WTC11 (cell line): ENCODE measurements around the gene PGP. TPM values are rescaled to one million over a fixed set of nuclear protein-coding genes. Genes with fewer than 3 reads are reported as not detected.

ENCODE experiments used
- ATAC-seq: fragments of 200-7000 bp; cut with Tn5 transposase; 2 replicates; pipeline ENCODE4 v1.10.0; 2021; ENCODE audit warnings: mild to moderate bottlenecking, moderate library complexity
- CTCF ChIA-PET: fragments of 300-600 bp; sonication (Branson Sonifier 250); formaldehyde crosslinking; loops from one replicate; lab custom pipeline; 2021; ENCODE audit warnings: antibody characterized with exemption; lab: Charles Lee
- POLR2A ChIA-PET: fragments of 350-600 bp; sonication (Branson Sonifier 250); formaldehyde crosslinking; loops from one replicate; lab custom pipeline; 2021; ENCODE audit warnings: antibody characterized with exemption; lab: Charles Lee
- DNase-seq: peaks from one replicate; pipeline ENCODE4 v3.0.0; 2021; ENCODE audit warnings: low spot score
- H3K27ac Mint-ChIP-seq: 2 replicates; pipeline ENCODE4 v1.8.0; 2021; ENCODE audit warnings: mixed read lengths
- H3K27me3 Mint-ChIP-seq: 2 replicates; pipeline ENCODE4 v1.8.0; 2021; ENCODE audit warnings: low read depth, mild to moderate bottlenecking, moderate library complexity, mixed read lengths
- H3K36me3 Mint-ChIP-seq: 2 replicates; pipeline ENCODE4 v1.8.0; 2021; ENCODE audit warnings: mixed read lengths
- H3K4me1 Mint-ChIP-seq: 2 replicates; pipeline ENCODE4 v1.8.0; 2022; ENCODE audit warnings: mixed read lengths
- H3K4me3 Mint-ChIP-seq: 2 replicates; pipeline ENCODE4 v1.8.0; 2021; ENCODE audit warnings: mild to moderate bottlenecking, moderate library complexity, mixed read lengths
- H3K9me3 Mint-ChIP-seq: 2 replicates; pipeline ENCODE4 v1.8.0; 2021; ENCODE audit warnings: mixed read lengths
- CBFB ChIP-seq: sonication (generic); formaldehyde crosslinking; IDR thresholded peaks from 2 replicates; pipeline ENCODE4 v1.8.1; 2022; ENCODE audit warnings: mild to moderate bottlenecking, low read depth, missing genetic modification reagents
- FOXJ3 ChIP-seq: sonication (generic); formaldehyde crosslinking; IDR thresholded peaks from 2 replicates; pipeline ENCODE4 v1.9.0; 2021; ENCODE audit warnings: missing genetic modification reagents, mild to moderate bottlenecking, borderline replicate concordance
- GABPB1 ChIP-seq: sonication (generic); formaldehyde crosslinking; IDR thresholded peaks from 2 replicates; pipeline ENCODE4 v1.8.1; 2023; ENCODE audit warnings: mild to moderate bottlenecking, missing genetic modification reagents
- GRHL2 ChIP-seq: fragments of 250-450 bp; sonication (Bioruptor Pico); IDR thresholded peaks from 2 replicates; pipeline ENCODE4 v1.8.0; 2022; ENCODE audit warnings: mild to moderate bottlenecking, moderate library complexity; ENCODE audit not compliant: insufficient replicate concordance, severe bottlenecking
- IRF2 ChIP-seq: sonication (generic); formaldehyde crosslinking; IDR thresholded peaks from 2 replicates; pipeline ENCODE4 v1.8.0; 2022; ENCODE audit warnings: low read depth, missing genetic modification reagents, borderline replicate concordance
- JAZF1 ChIP-seq: fragments of 250-450 bp; sonication (Bioruptor Pico); IDR thresholded peaks from 2 replicates; pipeline ENCODE4 v1.9.0; 2021; ENCODE audit warnings: moderate library complexity, mild to moderate bottlenecking, inconsistent platforms
- KAT7 ChIP-seq: sonication (generic); formaldehyde crosslinking; IDR thresholded peaks from 2 replicates; pipeline ENCODE4 v1.8.1; 2023; ENCODE audit warnings: missing genetic modification reagents, mild to moderate bottlenecking, borderline replicate concordance
- NR2C2 ChIP-seq: sonication (generic); formaldehyde crosslinking; IDR thresholded peaks from 2 replicates; pipeline ENCODE4 v1.8.0; 2022; ENCODE audit warnings: mild to moderate bottlenecking, missing genetic modification reagents
- PRRX2 ChIP-seq: fragments of 250-450 bp; sonication (Bioruptor Pico); IDR thresholded peaks from 2 replicates; pipeline ENCODE4 v1.8.0; 2021; ENCODE audit warnings: mild to moderate bottlenecking
- RORB ChIP-seq: fragments of 250-450 bp; sonication (Bioruptor Pico); IDR thresholded peaks from 2 replicates; pipeline ENCODE4 v1.9.0; 2021; ENCODE audit warnings: mild to moderate bottlenecking
- SMAD4 ChIP-seq: sonication (generic); formaldehyde crosslinking; IDR thresholded peaks from 2 replicates; pipeline ENCODE4 v1.8.0; 2022; ENCODE audit warnings: mild to moderate bottlenecking, missing genetic modification reagents
- ZNF263 ChIP-seq: sonication (generic); formaldehyde crosslinking; IDR thresholded peaks from 2 replicates; pipeline ENCODE4 v1.8.1; 2022; ENCODE audit warnings: low read depth, mild to moderate bottlenecking, moderate library complexity, missing genetic modification reagents
- ZNF396 ChIP-seq: fragments of 250-450 bp; sonication (Bioruptor Pico); IDR thresholded peaks from 2 replicates; pipeline ENCODE4 v1.8.0; 2021; ENCODE audit warnings: mild to moderate bottlenecking, moderate library complexity, borderline replicate concordance
- total RNA-seq: library from RNA; stranded (reverse); gene quantifications from 3 replicates; pipeline ENCODE4 v1.2.3, GENCODE V29; 2021
- TF ChIP-seq, protein P1 (sequence below): sonication (generic); formaldehyde crosslinking; IDR thresholded peaks from 2 replicates; pipeline ENCODE4 v1.8.1; 2023; ENCODE audit warnings: mild to moderate bottlenecking, missing genetic modification reagents, moderate library complexity
- TF ChIP-seq, protein P2 (sequence below): sonication (generic); formaldehyde crosslinking; IDR thresholded peaks from 2 replicates; pipeline ENCODE4 v1.8.1; 2023; ENCODE audit warnings: mild to moderate bottlenecking, moderate library complexity, missing genetic modification reagents
- TF ChIP-seq, protein P3 (sequence below): sonication (generic); formaldehyde crosslinking; IDR thresholded peaks from 2 replicates; pipeline ENCODE4 v1.8.0; 2022; ENCODE audit warnings: mild to moderate bottlenecking, missing genetic modification reagents
- TF ChIP-seq, protein P4 (sequence below): fragments of 250-450 bp; sonication (Bioruptor Pico); IDR thresholded peaks from 2 replicates; pipeline ENCODE4 v1.8.0; 2021; ENCODE audit warnings: mild to moderate bottlenecking
- TF ChIP-seq, protein P5 (sequence below): sonication (generic); formaldehyde crosslinking; IDR thresholded peaks from 2 replicates; pipeline ENCODE4 v1.8.0; 2023; ENCODE audit warnings: missing genetic modification reagents
- TF ChIP-seq, protein P6 (sequence below): sonication (generic); formaldehyde crosslinking; IDR thresholded peaks from 2 replicates; pipeline ENCODE4 v1.8.0; 2022; ENCODE audit warnings: missing genetic modification reagents

The PGP gene
- total RNA-seq, 1 experiment from 2014 or later, result 39.5 TPM

DNA sequence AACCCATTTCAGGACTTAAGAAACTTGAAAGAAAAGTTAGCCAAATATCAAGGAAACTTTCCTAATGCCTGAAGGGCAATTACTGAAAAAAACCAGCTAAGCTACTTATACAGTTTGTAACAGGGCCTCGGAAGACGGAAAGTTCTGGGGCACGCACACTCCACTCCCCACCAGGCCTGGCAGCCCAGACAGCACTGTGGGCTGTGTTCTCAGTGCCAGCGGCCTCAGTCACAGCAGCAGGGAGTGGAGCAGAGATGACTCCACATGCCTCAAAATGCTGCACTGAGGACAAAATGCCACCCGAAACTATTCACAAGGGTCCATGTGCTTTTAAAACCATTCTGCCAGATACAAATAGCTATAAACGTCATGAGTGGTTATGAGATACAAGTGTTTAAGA, 43.1 kb upstream of the PGP start:
- peaks cover 93% of the 10 kb centered on the region for H3K36me3 Mint-ChIP-seq
- no peak overlapping the region for H3K4me3 Mint-ChIP-seq
- CTCF ChIA-PET, result no interaction called here
- H3K27me3 Mint-ChIP-seq, result no peaks in the 10 kb centered on the region
- DNase-seq (no peak), ATAC-seq (no peak)
- H3K9me3 Mint-ChIP-seq, result no peaks in the 10 kb centered on the region
- TF ChIP-seq, protein P1, sequence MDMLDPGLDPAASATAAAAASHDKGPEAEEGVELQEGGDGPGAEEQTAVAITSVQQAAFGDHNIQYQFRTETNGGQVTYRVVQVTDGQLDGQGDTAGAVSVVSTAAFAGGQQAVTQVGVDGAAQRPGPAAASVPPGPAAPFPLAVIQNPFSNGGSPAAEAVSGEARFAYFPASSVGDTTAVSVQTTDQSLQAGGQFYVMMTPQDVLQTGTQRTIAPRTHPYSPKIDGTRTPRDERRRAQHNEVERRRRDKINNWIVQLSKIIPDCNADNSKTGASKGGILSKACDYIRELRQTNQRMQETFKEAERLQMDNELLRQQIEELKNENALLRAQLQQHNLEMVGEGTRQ (CRISPR knock-in tag), result no peak
- TF ChIP-seq, all 79 proteins: peak for 0
- Mint-ChIP-seq H3K4me1 (peaks cover 6% of the 10 kb centered on the region; the same call in 1 of the 2 replicates), H3K27ac (no peak overlapping the region)
- POLR2A ChIA-PET, result no interaction called here

DNA sequence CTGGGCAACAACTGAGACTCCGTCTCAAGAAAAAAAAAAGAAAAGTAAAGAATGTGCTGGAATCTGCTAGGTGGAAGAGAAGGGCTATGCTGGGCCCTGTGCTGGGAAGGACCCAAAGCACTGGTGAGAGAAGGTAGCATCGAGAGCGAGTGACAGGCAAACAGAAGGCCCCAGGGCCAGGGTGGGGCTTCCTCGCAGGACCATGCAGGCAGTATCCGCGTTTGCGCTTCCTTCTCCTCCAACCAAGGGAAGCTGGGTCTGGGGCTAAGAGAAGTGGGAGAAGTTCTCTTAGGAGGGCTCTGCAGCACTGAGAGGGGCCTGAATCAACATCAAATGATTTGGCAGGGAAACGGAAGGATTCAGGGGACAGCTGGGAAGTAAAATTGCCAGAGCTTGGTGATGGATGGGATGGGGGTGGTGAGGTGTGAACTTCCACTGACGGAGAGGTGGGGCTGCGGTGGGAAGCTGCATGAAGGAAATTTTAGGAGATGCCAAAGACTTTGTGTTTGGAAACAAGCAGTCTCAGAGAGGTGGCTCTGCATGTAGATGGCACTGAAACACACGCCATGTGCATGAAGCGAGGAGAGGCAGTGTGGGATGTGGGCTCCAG, 42.0 kb upstream of the PGP start:
- Mint-ChIP-seq H3K27ac (0 out of 2 replicates have a peak overlapping the region, but pooled peaks have one; percentile 11), H3K9me3 (no peaks in the 10 kb centered on the region), H3K27me3 (no peaks in the 10 kb centered on the region), H3K4me1 (peaks cover 9% of the 10 kb centered on the region), H3K4me3 (no peak overlapping the region), H3K36me3 (peaks cover 82% of the 10 kb centered on the region)
- DNase-seq, result no peak
- ChIA-PET POLR2A (no interaction called here), CTCF (interaction anchor here (0.7 kb wide), 1 partner anchor 62 kb away, joined by 3 read pairs; no protein-coding TSS in a partner anchor)
- ATAC-seq, result no peak
- TF ChIP-seq, protein P2, sequence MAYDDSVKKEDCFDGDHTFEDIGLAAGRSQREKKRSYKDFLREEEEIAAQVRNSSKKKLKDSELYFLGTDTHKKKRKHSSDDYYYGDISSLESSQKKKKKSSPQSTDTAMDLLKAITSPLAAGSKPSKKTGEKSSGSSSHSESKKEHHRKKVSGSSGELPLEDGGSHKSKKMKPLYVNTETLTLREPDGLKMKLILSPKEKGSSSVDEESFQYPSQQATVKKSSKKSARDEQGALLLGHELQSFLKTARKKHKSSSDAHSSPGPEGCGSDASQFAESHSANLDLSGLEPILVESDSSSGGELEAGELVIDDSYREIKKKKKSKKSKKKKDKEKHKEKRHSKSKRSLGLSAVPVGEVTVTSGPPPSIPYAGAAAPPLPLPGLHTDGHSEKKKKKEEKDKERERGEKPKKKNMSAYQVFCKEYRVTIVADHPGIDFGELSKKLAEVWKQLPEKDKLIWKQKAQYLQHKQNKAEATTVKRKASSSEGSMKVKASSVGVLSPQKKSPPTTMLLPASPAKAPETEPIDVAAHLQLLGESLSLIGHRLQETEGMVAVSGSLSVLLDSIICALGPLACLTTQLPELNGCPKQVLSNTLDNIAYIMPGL, result no peak
- TF ChIP-seq CBFB (CRISPR knock-in tag), result no peak
- no peak for TF ChIP-seq RORB (CRISPR knock-in tag)
- TF ChIP-seq, protein P3, sequence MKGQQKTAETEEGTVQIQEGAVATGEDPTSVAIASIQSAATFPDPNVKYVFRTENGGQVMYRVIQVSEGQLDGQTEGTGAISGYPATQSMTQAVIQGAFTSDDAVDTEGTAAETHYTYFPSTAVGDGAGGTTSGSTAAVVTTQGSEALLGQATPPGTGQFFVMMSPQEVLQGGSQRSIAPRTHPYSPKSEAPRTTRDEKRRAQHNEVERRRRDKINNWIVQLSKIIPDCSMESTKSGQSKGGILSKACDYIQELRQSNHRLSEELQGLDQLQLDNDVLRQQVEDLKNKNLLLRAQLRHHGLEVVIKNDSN, result no peak
- TF ChIP-seq KAT7, result no peak
- TF ChIP-seq GABPB1 (CRISPR knock-in tag), result no peak

DNA sequence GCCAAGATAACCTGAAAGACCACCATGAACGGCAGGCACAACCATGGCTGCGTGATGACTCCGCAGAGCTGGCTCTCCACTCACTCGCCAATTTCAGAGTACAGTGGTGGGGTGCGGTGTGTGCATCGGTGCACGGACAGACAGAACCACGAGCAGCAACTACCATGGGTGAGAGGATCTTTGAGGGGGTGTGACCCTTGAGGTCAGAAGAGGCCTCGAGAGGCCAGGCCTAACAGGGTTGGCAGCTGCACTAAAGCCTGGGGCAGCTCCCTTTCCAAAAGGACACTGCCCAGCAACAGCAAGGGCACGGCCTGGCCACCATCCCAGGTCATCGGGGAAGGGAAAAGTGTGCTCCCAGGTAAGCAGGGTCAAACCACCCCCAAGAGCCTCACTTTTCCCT, 38.7 kb upstream of the PGP start:
- H3K4me1 Mint-ChIP-seq, result peaks cover 9% of the 10 kb centered on the region
- POLR2A ChIA-PET, result interaction anchor here (0.6 to 4.7 kb wide), 3 partner anchors 10 to 1539 kb away, joined by 3 to 28 read pairs (median 4); partner anchors contain the start of gene DNASE1L2
- H3K36me3 Mint-ChIP-seq, result peaks cover 51% of the 10 kb centered on the region
- no peaks in the 10 kb centered on the region for H3K27me3 Mint-ChIP-seq
- no peak for DNase-seq
- peak overlapping the region; percentile 81 for H3K27ac Mint-ChIP-seq
- CTCF ChIA-PET, result interaction anchor here (2.9 to 3.8 kb wide), 2 partner anchors 58 to 248 kb away, joined by 18 to 62 read pairs; partner anchors contain the start of gene CASKIN1
- no peak for ATAC-seq
- no peak overlapping the region for H3K4me3 Mint-ChIP-seq
- H3K9me3 Mint-ChIP-seq, result no peaks in the 10 kb centered on the region
- TF ChIP-seq ZNF263 (CRISPR knock-in tag) (no peak), ZNF396 (no peak), RORB (CRISPR knock-in tag) (no peak), JAZF1 (CRISPR knock-in tag) (no peak), PRRX2 (CRISPR knock-in tag) (no peak), NR2C2 (CRISPR knock-in tag) (no peak), IRF2 (CRISPR knock-in tag) (no peak), FOXJ3 (no peak), SMAD4 (CRISPR knock-in tag) (no peak), GRHL2 (CRISPR knock-in tag) (no peak)
- TF ChIP-seq, protein P4, sequence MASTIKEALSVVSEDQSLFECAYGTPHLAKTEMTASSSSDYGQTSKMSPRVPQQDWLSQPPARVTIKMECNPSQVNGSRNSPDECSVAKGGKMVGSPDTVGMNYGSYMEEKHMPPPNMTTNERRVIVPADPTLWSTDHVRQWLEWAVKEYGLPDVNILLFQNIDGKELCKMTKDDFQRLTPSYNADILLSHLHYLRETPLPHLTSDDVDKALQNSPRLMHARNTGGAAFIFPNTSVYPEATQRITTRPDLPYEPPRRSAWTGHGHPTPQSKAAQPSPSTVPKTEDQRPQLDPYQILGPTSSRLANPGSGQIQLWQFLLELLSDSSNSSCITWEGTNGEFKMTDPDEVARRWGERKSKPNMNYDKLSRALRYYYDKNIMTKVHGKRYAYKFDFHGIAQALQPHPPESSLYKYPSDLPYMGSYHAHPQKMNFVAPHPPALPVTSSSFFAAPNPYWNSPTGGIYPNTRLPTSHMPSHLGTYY (CRISPR knock-in tag), result no peak
- TF ChIP-seq, protein P5, sequence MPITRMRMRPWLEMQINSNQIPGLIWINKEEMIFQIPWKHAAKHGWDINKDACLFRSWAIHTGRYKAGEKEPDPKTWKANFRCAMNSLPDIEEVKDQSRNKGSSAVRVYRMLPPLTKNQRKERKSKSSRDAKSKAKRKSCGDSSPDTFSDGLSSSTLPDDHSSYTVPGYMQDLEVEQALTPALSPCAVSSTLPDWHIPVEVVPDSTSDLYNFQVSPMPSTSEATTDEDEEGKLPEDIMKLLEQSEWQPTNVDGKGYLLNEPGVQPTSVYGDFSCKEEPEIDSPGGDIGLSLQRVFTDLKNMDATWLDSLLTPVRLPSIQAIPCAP (CRISPR knock-in tag), result no peak
- TF ChIP-seq, protein P6, sequence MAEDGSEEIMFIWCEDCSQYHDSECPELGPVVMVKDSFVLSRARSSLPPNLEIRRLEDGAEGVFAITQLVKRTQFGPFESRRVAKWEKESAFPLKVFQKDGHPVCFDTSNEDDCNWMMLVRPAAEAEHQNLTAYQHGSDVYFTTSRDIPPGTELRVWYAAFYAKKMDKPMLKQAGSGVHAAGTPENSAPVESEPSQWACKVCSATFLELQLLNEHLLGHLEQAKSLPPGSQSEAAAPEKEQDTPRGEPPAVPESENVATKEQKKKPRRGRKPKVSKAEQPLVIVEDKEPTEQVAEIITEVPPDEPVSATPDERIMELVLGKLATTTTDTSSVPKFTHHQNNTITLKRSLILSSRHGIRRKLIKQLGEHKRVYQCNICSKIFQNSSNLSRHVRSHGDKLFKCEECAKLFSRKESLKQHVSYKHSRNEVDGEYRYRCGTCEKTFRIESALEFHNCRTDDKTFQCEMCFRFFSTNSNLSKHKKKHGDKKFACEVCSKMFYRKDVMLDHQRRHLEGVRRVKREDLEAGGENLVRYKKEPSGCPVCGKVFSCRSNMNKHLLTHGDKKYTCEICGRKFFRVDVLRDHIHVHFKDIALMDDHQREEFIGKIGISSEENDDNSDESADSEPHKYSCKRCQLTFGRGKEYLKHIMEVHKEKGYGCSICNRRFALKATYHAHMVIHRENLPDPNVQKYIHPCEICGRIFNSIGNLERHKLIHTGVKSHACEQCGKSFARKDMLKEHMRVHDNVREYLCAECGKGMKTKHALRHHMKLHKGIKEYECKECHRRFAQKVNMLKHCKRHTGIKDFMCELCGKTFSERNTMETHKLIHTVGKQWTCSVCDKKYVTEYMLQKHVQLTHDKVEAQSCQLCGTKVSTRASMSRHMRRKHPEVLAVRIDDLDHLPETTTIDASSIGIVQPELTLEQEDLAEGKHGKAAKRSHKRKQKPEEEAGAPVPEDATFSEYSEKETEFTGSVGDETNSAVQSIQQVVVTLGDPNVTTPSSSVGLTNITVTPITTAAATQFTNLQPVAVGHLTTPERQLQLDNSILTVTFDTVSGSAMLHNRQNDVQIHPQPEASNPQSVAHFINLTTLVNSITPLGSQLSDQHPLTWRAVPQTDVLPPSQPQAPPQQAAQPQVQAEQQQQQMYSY (CRISPR knock-in tag), result no peak
